ENCODE measurements around the gene USP36.

USP36 gene

DNA sequence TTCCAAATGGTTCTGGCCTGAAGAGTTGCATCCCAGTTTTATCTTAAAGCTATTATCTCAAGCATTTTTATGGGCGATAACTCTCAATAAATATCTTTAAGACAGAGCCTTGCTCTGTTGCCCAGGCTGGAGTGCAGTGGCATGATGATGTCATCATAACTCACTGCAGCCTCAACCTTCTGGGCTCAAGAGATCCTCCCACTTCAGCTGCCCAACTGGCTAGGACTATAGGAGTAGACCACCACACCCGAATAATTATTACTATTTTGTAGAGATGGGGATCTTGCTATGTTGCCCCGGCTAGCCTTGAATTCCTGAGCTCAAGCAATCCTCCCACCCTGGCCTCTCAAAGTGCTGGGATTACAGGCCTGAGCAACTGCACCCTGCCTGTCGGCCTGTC is 32.5 kb downstream of the USP36 start:
- DNase-seq, result no peak

DNA sequence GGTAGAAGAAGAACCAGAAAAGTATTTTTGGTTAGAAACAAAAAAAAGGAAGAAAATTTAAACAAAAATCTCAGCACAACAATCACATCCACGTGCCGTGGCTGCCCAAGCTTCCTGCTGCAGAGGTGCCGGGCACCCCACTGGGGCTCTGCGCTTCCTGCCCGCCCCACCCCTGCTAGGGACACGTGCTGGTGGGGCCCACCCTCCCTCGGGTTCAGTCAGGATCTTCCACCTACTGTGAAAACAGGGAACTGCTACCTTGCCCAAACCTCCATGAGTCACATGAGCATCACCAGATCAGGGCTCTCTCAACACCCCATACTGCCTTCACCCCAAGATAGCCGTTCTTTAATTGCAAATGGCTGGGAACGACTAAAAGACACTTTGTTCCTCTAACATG is 34.2 kb downstream of the USP36 start:
- DNase-seq, result no peak

DNA sequence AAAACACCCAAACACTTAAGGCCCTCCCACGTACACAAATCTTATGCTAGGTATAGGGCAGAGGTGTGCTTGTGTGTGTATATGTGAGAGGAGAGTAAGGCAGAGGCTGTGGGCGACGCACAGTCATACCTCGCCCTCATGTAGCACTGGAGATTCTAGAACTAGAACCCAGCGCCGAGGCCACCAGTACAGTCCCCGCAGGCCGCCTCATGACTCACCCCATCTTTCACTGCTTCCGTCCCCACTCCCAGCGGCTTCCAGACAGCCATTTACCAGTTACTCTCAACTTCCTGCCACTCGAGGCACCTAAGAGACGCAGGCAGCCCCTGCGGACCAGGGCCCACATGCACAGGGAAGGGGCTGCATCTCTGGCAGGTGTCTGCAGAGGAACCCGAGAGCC is 35.3 kb downstream of the USP36 start:
- no peak for DNase-seq

DNA sequence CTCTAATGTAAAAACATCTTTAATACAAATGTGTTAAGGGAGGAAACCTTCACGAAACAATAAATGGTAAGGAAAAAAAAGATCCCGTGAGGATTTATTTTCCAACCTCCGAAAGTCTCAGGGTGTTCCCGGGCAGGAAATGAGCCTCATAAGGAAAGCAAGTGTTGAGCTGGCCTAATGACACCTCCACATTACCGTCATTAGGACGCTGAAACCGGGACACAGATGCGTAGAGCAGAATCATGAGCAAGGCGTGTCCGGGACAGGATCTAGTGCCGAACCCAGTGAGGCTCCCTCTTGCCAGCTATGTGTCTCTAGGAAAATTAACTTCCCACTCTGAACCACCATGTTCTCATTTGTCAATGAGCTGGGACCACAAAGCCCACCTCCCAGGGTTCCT is 35.8 kb downstream of the USP36 start:
- no peak for DNase-seq

DNA sequence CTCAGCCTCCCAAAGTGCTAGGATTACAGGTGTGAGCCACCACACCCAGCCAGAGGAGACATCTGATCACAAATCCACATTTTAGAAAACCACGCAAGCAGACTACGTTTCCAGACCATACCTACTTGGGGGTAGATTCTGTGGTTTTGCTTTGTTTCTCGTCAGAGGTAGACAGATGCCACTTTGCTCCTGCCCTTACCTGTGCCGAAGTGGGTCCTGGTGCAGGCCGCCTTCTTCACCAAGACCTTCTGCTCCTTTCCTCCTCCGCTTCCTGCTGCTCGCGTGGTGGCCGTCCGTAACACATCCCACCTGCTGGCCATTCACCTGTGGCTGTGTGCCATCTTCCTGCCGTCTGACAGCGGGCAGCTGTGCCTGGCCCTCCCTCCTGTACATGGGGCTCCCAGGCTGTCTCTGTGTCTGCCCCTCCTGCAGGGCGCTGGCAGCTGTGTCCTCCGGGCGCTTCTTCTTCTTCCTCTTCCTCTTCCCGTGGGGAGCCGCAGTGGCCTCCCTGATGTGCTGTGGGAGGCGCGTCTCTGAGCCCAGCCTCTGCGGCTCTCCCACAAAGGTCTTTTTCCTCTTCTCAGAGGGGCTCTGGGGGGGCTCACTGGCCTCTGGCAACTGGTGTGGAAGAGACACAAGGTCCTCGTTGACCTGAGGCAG is 37.3 kb downstream of the USP36 start:
- no peak for DNase-seq

DNA sequence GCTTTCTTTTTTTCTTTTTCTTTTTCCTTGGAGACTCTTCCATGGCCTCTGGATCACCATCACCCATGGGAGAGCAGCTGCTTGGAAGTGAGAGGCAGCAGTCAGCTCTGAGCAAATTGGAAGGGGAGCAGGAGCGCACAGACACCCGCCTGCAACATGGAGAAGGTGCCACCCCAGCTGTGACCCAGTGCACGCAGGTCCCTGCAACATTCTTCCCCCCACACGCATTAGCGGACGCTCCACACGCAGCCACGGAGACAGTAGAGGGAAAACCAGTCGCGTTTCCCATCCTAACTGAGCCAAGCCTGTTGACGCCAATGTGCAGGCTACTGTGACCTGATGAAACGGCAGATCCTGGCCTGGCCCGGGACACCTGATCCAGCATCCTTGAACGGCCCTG is 38.2 kb downstream of the USP36 start:
- no peak for DNase-seq

DNA sequence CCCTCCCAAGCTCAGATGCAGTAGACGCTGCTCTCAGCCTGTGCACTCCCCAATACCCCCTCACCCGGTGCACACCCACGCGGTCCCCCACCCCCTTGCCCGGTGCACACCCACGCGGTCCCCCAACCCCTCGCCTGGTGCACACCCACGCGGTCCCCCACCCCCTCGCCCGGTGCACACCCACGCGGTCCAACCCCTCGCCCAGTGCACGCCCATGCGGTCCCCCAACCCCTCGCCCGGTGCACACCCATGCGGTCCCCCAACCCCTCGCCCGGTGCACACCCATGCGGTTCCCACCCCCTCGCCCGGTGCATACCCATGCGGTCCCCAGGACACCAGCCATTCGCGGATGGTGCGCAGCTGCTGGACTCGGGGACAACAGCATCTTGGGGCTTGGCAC is 38.6 kb downstream of the USP36 start:
- DNase-seq, result no peak

DNA sequence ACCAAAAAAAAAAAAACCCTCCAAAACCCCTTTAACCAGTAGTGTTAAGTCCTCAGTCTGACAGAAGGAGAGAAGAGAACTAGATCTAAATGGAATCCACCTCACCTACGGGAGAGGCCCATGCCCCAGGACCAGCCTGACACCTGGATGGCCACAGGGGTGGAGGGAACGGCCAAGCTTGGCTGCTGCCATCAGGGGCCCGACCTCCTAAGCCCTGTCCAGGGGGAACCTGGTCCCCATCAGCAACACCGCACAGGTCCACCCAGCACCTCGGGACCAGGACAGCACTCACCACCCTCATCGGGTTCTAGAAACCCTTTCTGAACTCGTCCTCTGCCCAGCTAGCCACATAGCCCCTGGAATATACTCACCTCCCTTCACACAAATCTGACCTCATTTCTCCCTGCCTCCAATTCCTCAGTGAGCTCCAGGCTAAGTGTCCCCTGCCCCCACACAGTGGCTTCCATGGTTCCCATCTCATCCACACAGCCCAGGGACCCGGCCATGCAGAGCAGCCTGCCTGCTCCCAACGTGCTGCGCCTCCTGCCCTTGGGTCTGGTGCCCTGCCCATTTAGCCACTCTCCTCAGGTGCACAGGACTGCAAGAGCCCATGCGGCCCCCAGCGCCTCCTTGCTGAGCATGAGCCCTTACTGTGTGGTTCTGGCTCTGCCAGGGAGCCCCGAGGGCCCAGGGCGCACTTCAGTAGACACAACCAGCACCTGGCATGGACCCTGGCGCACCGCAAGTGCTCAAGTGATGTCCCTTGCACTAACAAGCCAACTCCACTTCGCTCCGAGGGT is 40.3 kb downstream of the USP36 start:
- no peak for DNase-seq

DNA sequence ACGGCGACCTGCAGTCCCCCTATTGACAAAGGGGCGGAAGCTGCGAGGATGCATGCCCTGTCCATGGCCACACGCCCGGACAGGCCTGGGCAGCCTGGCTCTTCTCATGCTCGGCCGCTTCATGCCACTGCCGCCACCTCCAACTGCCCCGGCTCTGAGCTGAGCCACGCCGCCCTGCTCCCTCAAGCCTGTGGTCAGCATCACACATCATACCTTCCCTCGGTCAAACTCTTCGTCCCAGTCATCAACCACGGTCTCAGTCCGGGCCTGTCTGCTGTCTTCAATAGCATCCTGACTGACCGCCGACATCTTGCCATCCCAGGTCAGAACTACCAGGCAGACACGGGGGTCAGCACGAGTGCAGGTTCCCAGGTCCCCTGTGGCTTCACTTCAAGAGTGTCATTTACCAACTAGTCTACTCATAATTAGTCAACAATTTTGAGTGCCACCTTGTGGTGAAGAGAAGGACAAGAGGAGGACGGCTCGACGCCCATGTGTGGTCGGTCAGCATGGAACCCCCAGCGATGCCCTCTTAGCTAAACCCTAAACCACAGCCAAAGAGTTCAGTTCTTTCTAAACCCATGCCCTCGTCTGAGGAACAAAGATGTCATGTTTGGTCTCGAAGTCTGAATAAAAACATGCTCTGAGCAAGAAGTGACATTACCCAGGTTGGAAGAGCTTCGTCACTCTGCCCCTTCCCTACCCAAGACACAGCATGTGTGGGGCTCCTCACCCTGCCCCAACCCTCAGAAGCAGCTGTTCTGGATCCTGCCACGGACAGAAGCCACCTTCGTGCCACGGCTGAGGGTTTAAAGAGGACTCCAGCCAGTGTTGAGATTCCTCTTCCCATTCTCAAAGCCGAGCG is 41.7 kb downstream of the USP36 start:
- DNase-seq, result no peak

DNA sequence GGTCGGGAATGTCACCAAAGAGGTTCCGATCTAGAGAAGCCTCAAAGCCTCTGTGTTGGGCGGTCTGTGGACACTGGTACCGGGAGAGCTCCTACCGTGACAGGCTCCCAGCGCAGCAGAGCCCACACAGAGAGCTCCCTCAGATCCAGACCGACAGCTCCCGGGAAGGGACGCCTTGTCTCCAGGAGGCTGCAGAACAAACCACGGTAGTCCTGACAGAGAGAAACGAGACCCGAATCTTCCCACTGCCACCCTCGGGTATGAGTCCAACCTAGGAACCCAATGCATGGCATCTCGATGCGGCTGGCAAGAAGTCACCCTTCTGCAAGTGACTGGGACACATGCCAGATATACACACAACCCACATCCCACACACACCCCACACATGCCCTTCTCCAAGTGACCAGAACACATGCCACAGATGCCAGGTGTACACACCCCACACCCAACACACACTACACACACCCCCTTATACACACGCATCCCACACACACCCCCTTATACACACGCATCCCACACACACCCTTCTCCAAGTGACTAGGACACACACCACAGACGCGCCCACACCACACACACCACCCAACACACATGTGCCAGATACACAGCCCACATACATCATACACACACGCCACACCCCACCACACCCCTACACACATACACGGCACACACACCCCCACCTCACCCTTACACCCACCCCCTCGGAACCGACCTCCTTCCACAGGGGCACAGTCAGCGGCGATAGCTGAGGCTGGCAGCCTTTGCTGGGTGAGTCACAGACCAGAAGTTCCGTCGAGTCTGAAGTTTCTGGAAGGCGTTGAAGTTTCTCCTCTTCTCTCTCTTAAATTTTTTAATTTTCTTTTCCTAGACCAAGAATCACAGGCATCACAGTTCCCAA is 42.7 kb downstream of the USP36 start:
- no peak for DNase-seq

DNA sequence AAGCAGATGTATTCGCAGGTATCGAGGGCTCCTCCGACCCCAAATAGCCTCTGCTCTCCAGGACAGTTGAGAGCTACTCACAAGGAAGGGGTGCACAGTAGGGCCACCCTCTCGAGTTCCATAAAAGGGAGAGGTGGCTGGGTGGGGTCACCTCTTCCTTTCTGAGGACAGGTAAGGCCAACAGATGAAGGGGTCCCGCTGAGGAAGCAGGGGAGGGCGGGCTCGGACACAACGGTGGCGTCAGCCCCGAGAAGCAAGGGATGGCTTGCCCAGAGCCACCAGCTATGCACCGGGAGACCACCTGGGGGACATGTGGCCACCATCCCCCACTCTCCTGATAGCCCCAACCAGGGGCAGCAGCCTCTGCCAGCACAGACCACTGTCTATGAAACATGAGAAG is 43.4 kb downstream of the USP36 start:
- no peak for DNase-seq

DNA sequence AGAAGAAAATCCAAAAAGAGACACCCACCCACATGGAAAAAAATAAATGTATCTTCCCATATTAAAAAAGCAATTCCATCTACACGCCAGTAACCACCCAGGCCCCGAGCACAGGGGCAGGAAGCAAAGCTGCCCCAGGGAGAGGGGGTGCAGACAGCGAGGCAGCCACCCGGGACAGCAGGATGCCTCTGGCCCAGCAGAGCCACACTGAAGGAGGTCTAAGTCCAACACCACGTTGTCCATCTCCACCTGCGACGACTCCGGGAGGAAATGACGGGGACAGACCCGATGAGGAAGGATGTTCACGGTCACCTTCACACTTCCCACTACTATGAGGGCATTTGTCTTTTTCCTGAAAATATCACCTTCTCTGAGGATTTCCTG is 44.1 kb downstream of the USP36 start:
- no peak for DNase-seq

DNA sequence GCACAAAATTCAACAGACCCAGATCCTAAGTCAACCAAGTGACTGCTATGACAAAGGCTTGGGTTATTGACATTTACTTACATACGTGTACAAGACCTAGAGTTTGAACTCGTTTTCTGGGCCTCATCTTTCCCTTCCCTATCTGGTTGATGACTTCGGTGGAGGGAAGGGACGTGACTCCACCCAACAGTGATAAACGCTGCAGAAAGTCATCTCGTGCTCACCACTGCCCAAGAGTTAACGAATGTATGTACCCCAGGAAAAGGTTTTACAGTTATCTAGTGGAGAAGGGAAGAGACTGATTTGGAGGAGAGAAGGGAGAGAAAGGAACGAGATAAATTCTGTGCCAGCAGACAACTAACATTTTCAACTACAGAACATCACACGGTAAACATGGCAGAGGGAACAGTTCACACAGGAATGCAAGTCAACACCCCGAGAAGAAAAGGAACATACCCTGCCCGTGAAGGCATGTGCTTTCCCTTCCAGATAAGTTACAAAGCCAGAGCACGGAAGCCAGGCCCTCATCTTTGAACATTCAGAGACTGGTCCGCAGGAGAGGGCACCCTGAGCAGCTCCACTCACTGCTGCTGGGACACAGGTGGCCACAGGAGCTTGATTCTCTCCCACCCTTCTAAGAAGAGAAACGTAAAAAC is 44.6 kb downstream of the USP36 start:
- no peak for DNase-seq

DNA sequence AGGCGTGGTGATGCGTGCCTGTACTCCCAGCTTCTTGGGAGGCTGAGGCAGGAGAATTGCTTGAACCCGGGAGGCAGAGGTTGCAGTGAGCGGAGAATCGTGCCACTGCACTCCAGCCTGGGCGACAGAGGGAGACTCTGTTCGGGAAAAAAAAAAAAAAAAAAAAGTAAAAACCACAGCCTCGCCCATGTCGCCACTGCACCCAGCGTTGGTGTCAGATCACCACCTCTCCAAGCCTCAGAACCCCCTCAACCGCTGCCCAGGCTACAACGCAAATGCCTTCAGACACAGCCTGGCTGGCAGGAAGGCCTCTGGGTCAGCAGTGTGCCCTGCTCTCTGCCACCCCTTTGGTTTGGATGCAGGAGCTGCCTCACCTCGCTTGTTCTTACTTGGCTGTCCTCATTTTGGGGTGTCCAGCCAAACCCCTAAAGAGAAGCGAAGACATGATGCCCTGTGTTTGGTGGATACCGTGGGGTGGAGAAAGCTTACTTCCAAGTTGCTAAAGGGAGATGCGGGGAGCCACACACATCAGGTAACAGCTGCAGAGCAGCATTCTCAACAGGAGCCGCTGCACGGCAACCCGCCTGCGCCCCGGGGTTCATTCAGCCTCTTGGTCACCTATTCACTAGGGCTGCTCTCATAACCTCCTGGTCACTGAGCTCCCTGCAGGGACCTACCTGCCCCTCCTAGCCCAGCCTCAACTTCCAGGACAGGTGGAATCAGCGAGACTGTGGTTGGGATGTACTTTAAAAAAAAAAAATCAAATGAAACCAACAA is 45.6 kb downstream of the USP36 start:
- no peak for DNase-seq

DNA sequence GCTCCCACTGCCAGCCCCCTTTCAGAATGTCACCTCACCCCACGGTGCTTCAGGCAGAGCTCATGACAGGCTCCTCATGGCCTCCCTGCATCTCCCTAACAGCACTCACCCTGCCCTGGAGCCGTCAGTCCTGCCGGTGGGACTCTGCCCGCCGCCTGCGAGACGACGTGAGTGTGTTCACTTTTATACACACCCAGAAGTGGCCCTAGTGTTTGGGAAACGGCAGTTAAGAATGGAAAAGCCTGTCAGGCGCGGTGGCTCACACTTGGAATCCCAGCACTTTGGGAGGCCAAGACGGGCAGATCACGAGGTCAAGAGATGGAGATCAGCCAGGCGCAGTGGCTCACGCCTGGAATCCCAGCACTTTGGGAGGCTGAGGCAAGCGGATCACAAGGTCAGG is 46.2 kb downstream of the USP36 start:
- DNase-seq, result no peak

DNA sequence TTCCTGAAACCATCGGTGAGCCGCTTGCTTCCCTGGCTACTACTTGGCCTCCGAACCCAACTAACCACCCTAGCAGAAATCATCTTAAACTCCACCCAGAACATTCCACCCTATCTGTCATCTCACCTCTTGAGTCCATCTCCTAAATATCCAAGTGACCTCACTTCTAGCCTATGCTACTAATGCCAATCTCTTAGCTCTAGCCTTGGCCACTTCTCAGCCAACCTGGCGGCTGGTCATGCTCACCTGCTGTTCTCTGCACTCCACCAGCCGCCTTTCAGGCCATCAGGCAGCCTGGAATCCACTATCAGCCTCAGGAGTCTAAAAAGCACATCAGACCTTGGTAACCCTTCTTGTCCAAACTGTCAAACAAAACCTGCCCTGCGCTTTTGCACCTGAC is 46.6 kb downstream of the USP36 start:
- DNase-seq, result no peak

DNA sequence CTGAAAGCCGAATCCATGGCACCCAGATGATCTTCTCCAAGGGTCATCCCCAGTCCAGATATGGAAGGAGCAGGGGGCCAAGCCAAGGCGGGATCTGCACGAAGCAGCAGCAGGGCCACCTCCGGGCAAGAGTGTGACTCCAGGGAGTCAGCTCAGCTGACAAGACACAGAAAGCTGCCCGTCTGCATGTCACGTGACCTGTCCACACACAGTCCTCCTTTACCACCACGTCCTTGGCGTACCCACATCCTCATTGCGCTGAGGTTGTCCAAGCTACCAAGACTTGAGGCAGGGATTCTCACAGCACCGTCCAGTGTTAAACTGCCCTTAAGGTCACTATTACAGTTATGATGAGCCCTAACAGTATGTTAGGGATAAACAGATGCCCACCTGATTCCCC is 47.2 kb downstream of the USP36 start:
- no peak for DNase-seq

DNA sequence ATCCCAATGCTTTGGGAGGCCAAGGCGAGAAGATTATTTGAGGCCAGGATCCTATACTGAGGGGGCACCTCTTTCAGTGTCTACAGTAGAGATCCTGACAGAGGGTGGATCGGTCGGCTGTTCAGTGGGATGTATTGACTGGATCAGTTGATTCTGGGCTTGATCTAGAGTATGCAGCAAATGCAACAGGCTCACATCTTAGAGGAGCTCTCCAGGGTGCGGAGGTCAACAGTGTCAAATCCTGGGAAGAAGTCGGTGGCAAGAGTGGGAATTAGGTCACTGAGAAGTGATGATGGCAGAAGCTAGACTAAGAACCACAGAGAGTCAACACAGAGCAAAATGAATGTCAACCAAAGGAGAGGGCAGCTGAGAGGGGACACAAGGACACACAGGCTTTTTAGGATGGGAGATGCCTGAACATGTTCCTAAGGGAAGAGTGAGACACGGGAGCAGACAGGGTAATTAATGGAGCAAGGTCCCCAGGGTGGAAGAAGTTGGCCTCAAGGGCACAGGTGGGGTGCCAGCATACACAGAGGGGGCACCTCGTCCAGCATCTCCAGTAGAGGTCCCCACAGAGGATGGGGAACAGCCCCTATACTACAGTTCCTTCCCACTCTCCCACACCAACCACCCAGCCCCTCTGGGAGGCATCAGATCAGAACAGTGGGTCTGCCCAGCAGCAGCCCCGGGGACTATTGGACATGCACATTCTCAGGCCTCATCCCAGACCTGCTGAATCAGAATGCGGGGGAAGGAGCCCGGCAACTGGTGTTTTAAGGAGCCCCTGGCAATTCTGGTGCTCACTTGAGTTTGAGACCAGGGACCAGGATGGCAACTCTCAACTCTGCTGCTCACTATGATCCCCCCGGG is 48.5 kb downstream of the USP36 start:
- DNase-seq, result no peak

DNA sequence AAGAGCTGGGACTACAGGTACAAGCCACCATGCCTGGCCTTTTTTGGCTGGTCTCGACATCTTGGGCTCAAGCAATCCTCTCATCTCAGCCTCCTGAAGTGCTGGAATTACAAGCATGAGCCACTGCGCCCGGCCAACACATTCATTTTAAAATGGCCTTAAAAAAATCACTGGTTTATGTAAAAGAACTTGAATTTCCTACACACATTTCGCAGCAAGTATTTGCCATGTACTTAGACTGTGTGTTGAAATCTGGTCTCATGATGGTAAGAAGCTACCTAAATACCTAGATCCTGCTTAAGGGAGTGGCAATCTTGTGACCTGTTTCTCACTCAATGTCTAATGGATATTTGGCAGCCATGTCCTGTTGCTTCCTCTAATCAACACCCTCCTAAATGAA is 50.1 kb downstream of the USP36 start:
- no peak for DNase-seq

DNA sequence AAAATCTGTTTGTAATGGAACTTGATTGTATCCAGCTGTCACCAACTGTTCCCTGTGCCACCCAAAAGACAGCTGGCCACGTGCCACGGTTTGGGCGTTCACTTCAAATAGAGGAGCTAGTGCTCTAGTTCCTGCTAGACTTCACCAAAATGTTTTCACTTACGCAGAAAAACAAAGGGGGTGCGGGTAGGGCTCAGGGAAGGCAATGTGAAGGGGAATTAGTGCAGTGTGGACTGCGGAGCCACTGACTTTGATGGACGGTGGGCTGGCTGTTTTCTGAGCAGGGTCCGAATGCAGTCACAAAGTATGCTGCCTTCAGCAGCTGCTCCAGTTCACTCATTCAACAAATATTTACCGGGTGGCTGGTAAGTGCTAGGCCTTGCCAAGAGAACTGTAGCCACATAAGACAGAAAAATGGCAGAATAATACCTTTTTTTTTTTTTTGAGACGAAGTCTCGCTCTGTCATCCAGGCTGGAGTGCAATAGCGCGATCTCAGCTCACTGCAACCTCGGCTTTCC is 50.9 kb downstream of the USP36 start:
- peak; percentile 56 for DNase-seq
